Astrocyte of the cerebellum (primary cell): ENCODE data around the gene CCDC60.

Source experiments
- DNase-seq: peaks from one replicate; pipeline ENCODE4 v3.0.0-alpha.2; 2011; ENCODE audit warnings: low read depth
- H3K4me3 ChIP-seq: 2 replicates; pipeline ENCODE4 v1.5.1; 2011; ENCODE audit warnings: mild to moderate bottlenecking, low read depth, low read length, moderate library complexity
- CTCF ChIP-seq: IDR thresholded peaks from 2 replicates; pipeline ENCODE4 v1.5.1; 2012; ENCODE audit warnings: low read length, low read depth, moderate library complexity, mild to moderate bottlenecking; ENCODE audit errors: missing control alignments
- in situ Hi-C: cut with HindIII; loops from 2 replicates; pipeline ENCODE4 v1.10.0; 2017; ENCODE audit warnings: low sequenced_read_pairs

CCDC60 gene

GRCh38 chr12:119375075-119375882 is 40.8 kb downstream of the CCDC60 start:
- TF ChIP-seq CTCF, result no peak
- no peak for DNase-seq
- no peak overlapping the region for H3K4me3 ChIP-seq
- in situ Hi-C loops, result loop anchor here (5.0 kb wide), 1 partner anchor 33 kb away; no protein-coding TSS in a partner anchor

- no peak overlapping the region for H3K4me3 ChIP-seq
- no peak for TF ChIP-seq CTCF
- in situ Hi-C loops, result loop anchor here (5.0 kb wide), 1 partner anchor 34 kb away; no protein-coding TSS in a partner anchor
Measured at GRCh38 chr12:119375883-119376190, 41.3 kb downstream of the CCDC60 start.

GRCh38 chr12:119378903-119379302 is 44.4 kb downstream of the CCDC60 start:
- H3K4me3 ChIP-seq, result no peak overlapping the region
- TF ChIP-seq CTCF, result no peak
- no peak for DNase-seq
- in situ Hi-C loops, result loop anchor here (5.0 kb wide), 1 partner anchor 37 kb away; no protein-coding TSS in a partner anchor

More at GRCh38 chr12:119375883-119376190, 41.3 kb downstream of the CCDC60 start:
- DNase-seq, result no peak

- no peak for TF ChIP-seq CTCF
- no peak for DNase-seq
- in situ Hi-C loops, result no loop called here
- H3K4me3 ChIP-seq, result no peak overlapping the region
Measured at GRCh38 chr12:119381471-119382235, 47.1 kb downstream of the CCDC60 start.

- in situ Hi-C loops, result no loop called here
- no peak for DNase-seq
- TF ChIP-seq CTCF, result no peak
Measured at GRCh38 chr12:119383206-119383605, 48.7 kb downstream of the CCDC60 start.

GRCh38 chr12:119384340-119384739 is 49.8 kb downstream of the CCDC60 start:
- H3K4me3 ChIP-seq, result no peak overlapping the region
- in situ Hi-C loops, result no loop called here
- no peak for DNase-seq
- TF ChIP-seq CTCF, result no peak

More at GRCh38 chr12:119383206-119383605, 48.7 kb downstream of the CCDC60 start:
- H3K4me3 ChIP-seq, result no peak overlapping the region
